GM12892 (cell line): ENCODE data around the gene TMEM132E.

Experiments used
- POLR2A ChIP-seq: IDR thresholded peaks from 2 replicates; pipeline ENCODE4 v1.6.1; 2011; ENCODE audit warnings: low read depth, low read length, control low read depth
- POLR2AphosphoS5 ChIP-seq: IDR thresholded peaks from 2 replicates; pipeline ENCODE4 v1.6.1; 2011; ENCODE audit warnings: low read depth, low read length, control low read depth

GRCh38 chr17:34561328-34561727 is 18.1 kb upstream of the TMEM132E start:
- TF ChIP-seq POLR2AphosphoS5 (no peak), POLR2A (no peak)
